Karpas-422 (cell line): ENCODE data around the gene C4orf50. TPM values are rescaled to one million over a fixed set of nuclear protein-coding genes. Genes with fewer than 3 reads are reported as not detected.
A peak's percentile ranks its signal among the peaks of the same experiment; 100 is the strongest.

ENCODE experiments used
- DNase-seq: peaks from one replicate; pipeline ENCODE4 v3.0.0-alpha.2; 2015
- H2AFZ ChIP-seq: fragments of 200-600 bp; sonication (generic); 2 replicates; pipeline ENCODE4 v1.6.1; 2014; ENCODE audit warnings: antibody characterized with exemption, low read length, mixed read lengths
- H3K27ac ChIP-seq: fragments of 200-600 bp; sonication (generic); 2 replicates; pipeline ENCODE4 v1.5.1; 2014; ENCODE audit warnings: mild to moderate bottlenecking, low read length, moderate library complexity
- H3K27me3 ChIP-seq: fragments of 200-600 bp; sonication (generic); 2 replicates; pipeline ENCODE4 v1.6.1; 2014; ENCODE audit warnings: low read length, mixed read lengths
- H3K36me3 ChIP-seq: fragments of 200-600 bp; sonication (generic); 2 replicates; pipeline ENCODE4 v1.6.1; 2014; ENCODE audit warnings: low read length, mixed read lengths; ENCODE audit not compliant: insufficient read depth
- H3K4me1 ChIP-seq: fragments of 200-600 bp; sonication (generic); 2 replicates; pipeline ENCODE4 v1.6.1; 2014; ENCODE audit warnings: mild to moderate bottlenecking, low read length, mixed read lengths
- H3K4me2 ChIP-seq: fragments of 200-600 bp; sonication (generic); 2 replicates; pipeline ENCODE4 v1.6.1; 2014; ENCODE audit warnings: low read length, low read depth, mild to moderate bottlenecking; ENCODE audit not compliant: poor library complexity, severe bottlenecking
- H3K4me3 ChIP-seq: fragments of 200-600 bp; sonication (generic); 2 replicates; pipeline ENCODE4 v1.5.1; 2014; ENCODE audit warnings: mild to moderate bottlenecking, antibody characterized with exemption, low read length, mixed read lengths
- H3K79me2 ChIP-seq: fragments of 200-600 bp; sonication (generic); 2 replicates; pipeline ENCODE4 v1.6.1; 2014; ENCODE audit warnings: mild to moderate bottlenecking, low read length, mixed read lengths
- H3K9ac ChIP-seq: fragments of 200-600 bp; sonication (generic); 2 replicates; pipeline ENCODE4 v1.6.0; 2014; ENCODE audit warnings: low read length
- H3K9me2 ChIP-seq: fragments of 200-600 bp; sonication (generic), shearing (Covaris generic); replicated peaks from 2 replicates; pipeline ENCODE4 v1.6.0; 2014; ENCODE audit warnings: mild to moderate bottlenecking, low read length, moderate library complexity; ENCODE audit not compliant: insufficient read depth
- H3K9me3 ChIP-seq: fragments of 300-700, 200-600 bp; sonication (generic); 2 replicates; pipeline ENCODE4 v1.6.1; 2014; ENCODE audit warnings: low read length, mixed read lengths
- H4K20me1 ChIP-seq: fragments of 200-600 bp; sonication (generic); 2 replicates; pipeline ENCODE4 v1.6.1; 2014; ENCODE audit warnings: mild to moderate bottlenecking, antibody characterized with exemption, low read length, low read depth; ENCODE audit not compliant: insufficient read depth
- total RNA-seq: library from RNA; depleted of rRNA; stranded (reverse); fragments of >200 nt; shearing (Covaris generic); gene quantifications from 2 replicates; pipeline ENCODE4 v1.2.3, GENCODE V29; 2014; ENCODE audit warnings: low replicate concordance

Gene C4orf50
- total RNA-seq, 1 experiment from 2014 or later, result 0.19 TPM

DNA sequence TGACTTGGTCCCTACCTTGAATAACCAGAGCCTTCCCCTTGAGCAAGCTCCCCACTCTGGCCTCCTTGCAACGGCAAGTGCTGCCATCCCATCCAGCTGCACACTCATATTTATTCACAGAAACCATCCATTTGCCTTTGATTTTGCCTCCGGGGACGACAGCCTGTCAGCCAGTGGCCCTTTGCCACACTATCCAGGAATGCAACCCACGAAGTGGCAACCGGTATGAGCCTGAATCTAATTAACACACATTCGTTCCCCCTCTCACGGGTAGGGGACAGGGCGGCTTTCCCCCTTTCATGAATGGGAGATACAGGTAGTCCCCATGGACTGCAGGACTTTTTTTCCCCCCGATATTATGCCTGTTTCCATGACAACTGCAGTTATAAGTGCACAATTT, 140.8 kb downstream of the C4orf50 start:
- H3K27ac ChIP-seq, result no peak overlapping the region
- no peaks in the 10 kb centered on the region for H3K9me2 ChIP-seq
- no peaks in the 10 kb centered on the region; the same call in 1 of the 2 replicates for H3K27me3 ChIP-seq
- no peak overlapping the region for H2AFZ ChIP-seq
- no peak for DNase-seq
- peaks cover 4% of the 10 kb centered on the region for H3K9me3 ChIP-seq
- H3K9ac ChIP-seq, result no peak overlapping the region
- H3K36me3 ChIP-seq, result no peaks in the 10 kb centered on the region
- H3K4me3 ChIP-seq, result no peak overlapping the region
- H3K4me1 ChIP-seq, result peaks cover 38% of the 10 kb centered on the region
- no peaks in the 10 kb centered on the region for H4K20me1 ChIP-seq
- H3K4me2 ChIP-seq, result no peak overlapping the region
- no peaks in the 10 kb centered on the region for H3K79me2 ChIP-seq

DNA sequence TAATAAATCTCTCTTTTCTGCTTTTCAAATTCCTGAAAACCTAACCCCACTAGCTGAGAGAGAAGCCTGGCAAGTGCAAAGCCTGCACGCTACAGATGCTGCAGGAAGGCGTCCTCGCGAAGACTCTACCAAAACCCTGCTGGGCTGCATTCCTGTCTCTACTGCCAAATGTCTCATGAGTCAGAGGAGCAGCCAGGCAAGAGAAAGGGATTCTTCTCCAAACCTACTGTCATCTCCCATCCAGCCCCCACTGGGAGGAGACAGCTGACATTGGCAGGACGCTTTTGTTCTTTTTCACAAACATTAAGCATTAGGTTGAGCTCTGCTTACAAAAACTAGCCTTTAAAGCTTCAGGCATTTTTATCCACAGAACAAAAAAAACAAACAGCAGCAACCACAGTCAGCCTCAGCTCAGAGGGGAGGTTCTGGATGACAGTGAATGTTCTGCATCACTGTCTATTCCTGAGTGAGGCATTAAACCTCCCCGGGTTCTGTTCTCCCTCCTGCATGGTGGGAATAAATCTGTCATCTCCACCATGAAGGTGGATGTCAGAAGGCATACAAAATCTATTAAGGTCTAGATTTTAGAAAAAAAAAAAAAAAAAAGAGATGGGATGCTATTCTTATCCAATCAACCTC, 143.3 kb downstream of the C4orf50 start:
- Histone ChIP-seq H3K79me2 (no peaks in the 10 kb centered on the region), H3K9me2 (no peaks in the 10 kb centered on the region), H3K9me3 (peaks cover 4% of the 10 kb centered on the region), H3K36me3 (no peaks in the 10 kb centered on the region), H4K20me1 (no peaks in the 10 kb centered on the region), H3K27ac (no peak overlapping the region), H2AFZ (no peak overlapping the region), H3K27me3 (no peaks in the 10 kb centered on the region; the same call in 1 of the 2 replicates), H3K4me2 (no peak overlapping the region), H3K9ac (no peak overlapping the region), H3K4me1 (peaks cover 26% of the 10 kb centered on the region), H3K4me3 (no peak overlapping the region)
- DNase-seq, result peak; percentile 36

DNA sequence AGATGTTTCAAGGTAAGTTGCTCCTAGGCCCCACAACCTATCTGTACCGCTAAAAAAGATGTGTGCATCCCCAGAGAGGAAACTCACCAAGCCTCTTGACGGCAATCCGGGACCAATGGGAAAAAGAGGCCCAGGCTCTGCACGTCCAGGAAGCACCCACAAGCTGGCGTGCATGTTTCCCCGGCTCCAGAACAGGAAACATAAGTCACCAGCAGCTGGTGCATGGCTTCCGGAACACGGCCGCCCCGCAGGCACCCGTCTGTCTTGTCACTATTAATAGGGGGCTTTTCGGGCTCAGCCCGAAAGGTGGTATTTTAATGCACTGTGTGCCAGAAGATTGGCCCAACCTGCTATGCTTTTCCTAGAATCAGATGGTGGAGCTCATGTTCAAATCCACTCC, 147.5 kb downstream of the C4orf50 start:
- H3K9me2 ChIP-seq, result no peaks in the 10 kb centered on the region
- H3K4me2 ChIP-seq, result no peak overlapping the region
- no peak overlapping the region for H3K9ac ChIP-seq
- peaks cover 22% of the 10 kb centered on the region for H3K4me1 ChIP-seq
- H3K79me2 ChIP-seq, result no peaks in the 10 kb centered on the region
- peaks cover 4% of the 10 kb centered on the region for H3K9me3 ChIP-seq
- no peak overlapping the region for H3K27ac ChIP-seq
- no peak overlapping the region for H3K4me3 ChIP-seq
- no peak overlapping the region for H2AFZ ChIP-seq
- no peaks in the 10 kb centered on the region for H3K36me3 ChIP-seq
- peak; percentile 39 for DNase-seq
- no peaks in the 10 kb centered on the region; the same call in 1 of the 2 replicates for H3K27me3 ChIP-seq
- H4K20me1 ChIP-seq, result no peaks in the 10 kb centered on the region

DNA sequence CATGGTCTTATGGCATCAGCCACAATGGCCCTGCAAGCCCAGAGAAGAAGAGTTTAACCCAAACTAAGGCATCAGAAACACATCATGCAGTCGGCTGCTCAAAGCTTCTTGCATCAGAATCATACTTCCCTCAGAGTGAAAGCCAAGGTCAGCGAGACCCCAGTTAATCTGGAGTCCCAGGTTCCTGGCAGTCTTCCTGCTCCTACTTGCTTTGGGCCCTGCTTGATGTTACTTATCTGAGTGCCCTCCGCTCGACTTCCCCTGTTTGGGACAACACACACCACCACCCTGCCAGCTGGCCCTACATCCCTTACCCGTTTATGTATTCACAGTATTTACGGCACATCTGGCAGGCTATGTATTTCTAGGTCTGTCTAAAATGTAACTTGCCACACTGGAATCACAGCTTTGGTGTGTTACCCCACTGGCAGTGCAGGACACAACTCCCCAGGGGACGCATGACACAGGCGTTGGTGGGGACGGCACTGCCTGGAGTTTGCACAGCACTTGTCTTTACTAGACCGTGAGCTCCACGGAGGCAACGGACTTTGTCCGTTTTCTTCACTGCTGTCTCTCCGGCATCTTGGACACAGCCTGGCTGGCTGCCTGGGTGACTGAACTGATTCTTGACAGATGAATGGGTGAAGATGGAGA, 148.1 kb downstream of the C4orf50 start:
- Histone ChIP-seq H3K27me3 (no peaks in the 10 kb centered on the region; the same call in 1 of the 2 replicates), H3K79me2 (no peaks in the 10 kb centered on the region), H3K9me2 (no peaks in the 10 kb centered on the region), H3K4me3 (no peak overlapping the region), H4K20me1 (no peaks in the 10 kb centered on the region), H3K9ac (no peak overlapping the region), H3K27ac (no peak overlapping the region), H3K4me2 (no peak overlapping the region), H3K9me3 (peaks cover 4% of the 10 kb centered on the region), H3K36me3 (no peaks in the 10 kb centered on the region), H3K4me1 (peaks cover 25% of the 10 kb centered on the region), H2AFZ (no peak overlapping the region)
- DNase-seq, result peak; percentile 37

DNA sequence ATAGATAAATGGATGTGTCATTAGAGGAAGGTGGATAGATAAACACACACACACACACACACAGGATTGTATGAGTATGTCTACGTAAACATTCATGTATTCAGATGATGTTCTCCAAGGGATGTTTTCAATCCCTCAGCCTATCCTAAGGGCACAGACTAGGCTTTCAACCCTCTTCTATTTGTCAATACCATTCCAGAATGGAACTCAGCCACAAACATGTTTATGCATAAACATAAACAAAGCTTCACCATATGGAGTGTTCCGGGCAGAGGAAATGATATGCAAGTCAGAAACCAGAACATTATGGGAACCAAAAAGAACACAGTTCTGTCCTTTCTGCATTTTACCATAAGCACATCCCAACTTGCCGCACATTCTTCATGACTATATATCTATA, 150.4 kb downstream of the C4orf50 start:
- no peak overlapping the region for H3K9ac ChIP-seq
- no peak for DNase-seq
- no peak overlapping the region for H3K4me3 ChIP-seq
- no peaks in the 10 kb centered on the region for H3K79me2 ChIP-seq
- H3K36me3 ChIP-seq, result no peaks in the 10 kb centered on the region
- no peak overlapping the region for H3K4me2 ChIP-seq
- H3K9me2 ChIP-seq, result no peaks in the 10 kb centered on the region
- no peak overlapping the region for H3K27ac ChIP-seq
- H4K20me1 ChIP-seq, result no peaks in the 10 kb centered on the region
- H2AFZ ChIP-seq, result no peak overlapping the region
- no peaks in the 10 kb centered on the region; the same call in 1 of the 2 replicates for H3K27me3 ChIP-seq
- H3K9me3 ChIP-seq, result peaks cover 2% of the 10 kb centered on the region
- H3K4me1 ChIP-seq, result peaks cover 42% of the 10 kb centered on the region

DNA sequence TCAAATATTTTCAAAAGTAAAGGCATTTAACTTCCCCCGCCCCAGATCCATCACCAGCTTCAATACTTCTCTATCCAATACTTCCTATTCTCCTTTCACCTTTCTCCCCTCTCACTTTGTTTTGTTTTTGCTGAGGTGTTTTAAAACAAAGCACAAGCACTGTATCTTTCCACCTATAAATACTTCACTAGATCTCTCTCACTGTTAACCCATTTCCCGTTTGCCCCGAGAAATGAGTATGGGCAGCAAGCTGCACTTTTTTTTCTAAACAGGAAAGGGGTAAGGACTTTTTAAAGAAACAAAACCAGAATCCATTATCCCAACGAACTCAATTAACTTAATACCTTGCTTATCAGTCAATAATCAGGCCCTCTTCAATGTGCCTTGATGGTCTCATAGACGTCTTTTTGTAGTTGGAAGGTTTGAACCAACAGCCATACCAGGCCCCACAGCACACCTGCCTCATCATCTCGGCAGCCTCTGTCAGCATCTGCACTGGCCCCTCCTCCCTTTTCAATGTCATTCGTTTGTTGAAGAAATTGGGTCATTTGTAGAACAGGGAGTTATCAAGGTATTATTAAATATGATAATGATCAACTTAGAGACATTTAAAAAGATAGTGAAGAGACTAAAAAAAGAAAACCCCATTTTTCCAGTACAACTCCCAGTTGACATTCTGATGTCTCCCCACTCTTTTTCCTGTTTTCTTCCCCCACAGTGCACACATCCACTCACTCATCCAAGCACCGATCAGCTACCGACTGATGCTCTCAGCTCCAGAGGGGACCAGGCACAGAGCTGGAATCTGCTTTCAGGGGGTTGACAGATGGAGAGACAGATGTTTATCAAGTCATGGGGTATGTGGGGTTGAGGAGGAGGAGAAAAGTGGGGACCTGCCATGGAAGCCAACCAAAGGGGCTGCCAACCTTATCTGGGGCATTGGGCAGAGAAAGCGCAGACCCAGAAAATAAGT, 151.1 kb downstream of the C4orf50 start:
- no peaks in the 10 kb centered on the region for H3K9me2 ChIP-seq
- peak overlapping the region; percentile 47 for H3K4me2 ChIP-seq
- H2AFZ ChIP-seq, result no peak overlapping the region
- no peaks in the 10 kb centered on the region for H3K79me2 ChIP-seq
- no peak overlapping the region for H3K27ac ChIP-seq
- no peak overlapping the region for H3K9ac ChIP-seq
- H3K36me3 ChIP-seq, result no peaks in the 10 kb centered on the region
- no peaks in the 10 kb centered on the region for H3K9me3 ChIP-seq
- H3K27me3 ChIP-seq, result no peaks in the 10 kb centered on the region
- DNase-seq, result peak; percentile 36
- H3K4me3 ChIP-seq, result no peak overlapping the region
- peaks cover 43% of the 10 kb centered on the region for H3K4me1 ChIP-seq
- no peaks in the 10 kb centered on the region for H4K20me1 ChIP-seq

DNA sequence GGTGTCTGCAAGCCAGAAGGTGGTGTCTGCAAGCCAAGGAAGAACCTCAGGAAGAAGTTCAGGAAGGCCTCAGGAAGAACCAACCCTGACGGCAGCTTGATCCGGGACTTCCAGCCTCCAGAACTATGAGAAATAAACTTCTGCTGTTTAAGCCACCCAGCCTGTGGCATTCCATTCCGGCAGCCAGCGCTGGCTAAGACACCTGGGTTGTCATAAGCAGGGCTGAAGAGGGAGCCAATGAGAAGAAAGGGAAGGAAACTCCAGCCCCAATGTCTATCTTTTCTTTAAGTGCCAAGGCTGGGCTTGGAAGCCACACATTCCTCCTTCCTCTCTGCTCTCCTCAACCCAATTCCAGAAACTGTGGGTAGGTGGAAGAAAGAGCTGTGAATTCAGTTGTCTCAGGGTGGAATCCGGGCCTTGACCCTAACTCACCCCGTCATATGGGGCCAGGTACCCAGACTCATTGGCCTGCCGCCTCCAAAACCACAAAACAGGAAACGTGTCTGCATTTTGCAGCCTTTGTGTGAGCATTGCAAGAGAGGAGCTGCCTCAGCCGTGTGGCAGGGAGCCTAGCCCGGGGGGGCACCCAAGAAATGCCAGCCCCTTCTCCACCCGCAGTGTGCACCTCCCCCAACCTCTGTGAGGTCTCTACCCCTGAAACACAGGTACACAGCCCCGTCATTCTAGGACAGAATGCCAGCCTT, 152.2 kb downstream of the C4orf50 start:
- Histone ChIP-seq H3K4me1 (peaks cover 54% of the 10 kb centered on the region), H3K79me2 (no peaks in the 10 kb centered on the region), H3K4me2 (peak overlapping the region; percentile 47), H3K27ac (no peak overlapping the region), H3K9me2 (no peaks in the 10 kb centered on the region), H2AFZ (no peak overlapping the region; the same call in 1 of the 2 replicates), H3K9me3 (no peaks in the 10 kb centered on the region), H3K4me3 (peak overlapping the region; percentile 22; the same call in 1 of the 2 replicates), H4K20me1 (no peaks in the 10 kb centered on the region), H3K36me3 (no peaks in the 10 kb centered on the region), H3K9ac (peak overlapping the region; percentile 32), H3K27me3 (no peaks in the 10 kb centered on the region)
- peak; percentile 70 for DNase-seq
